ENCODE measurements around the gene RLN3.
A peak's percentile ranks its signal among the peaks of the same experiment; 100 is the strongest.

The RLN3 gene

GRCh38 chr19:14028901-14029300 lies 953 bp downstream of the RLN3 start:
- Histone ChIP-seq H2AFZ (ENCODE audit: low read length) (no peak overlapping the region), H3K9ac (ENCODE audit: low read depth, low read length, poor library complexity, severe bottlenecking) (no peak overlapping the region), H3K79me2 (ENCODE audit: insufficient read depth, low read length) (peaks cover 8% of the 10 kb centered on the region; the same call in 1 of the 2 replicates), H4K20me1 (ENCODE audit: insufficient read depth, low read length, poor library complexity, severe bottlenecking) (no peaks in the 10 kb centered on the region), H3K36me3 (ENCODE audit: insufficient read depth, low read length) (no peaks in the 10 kb centered on the region), H3K4me3 (ENCODE audit: low read length, poor library complexity, severe bottlenecking) (no peak overlapping the region), H3K4me1 (ENCODE audit: insufficient read depth, low read length, poor library complexity, severe bottlenecking) (peaks cover 5% of the 10 kb centered on the region), H3F3A (ENCODE audit: low read depth) (peaks cover 7% of the 10 kb centered on the region; the same call in 1 of the 2 replicates), H3K4me2 (ENCODE audit: low read depth, low read length, poor library complexity, severe bottlenecking) (no peak overlapping the region), H3K9me3 (ENCODE audit: insufficient read depth, low read depth, low read length) (no peaks in the 10 kb centered on the region), H3K9me2 (replicated peaks; ENCODE audit: low read depth, low read length) (no peaks in the 10 kb centered on the region), H3K27me3 (ENCODE audit: insufficient read depth, low read length, poor library complexity, severe bottlenecking) (no peaks in the 10 kb centered on the region)
- TF ChIP-seq CTCF (conservative IDR thresholded peaks at IDR 0.05; ENCODE audit: low read length), result no peak
- no peak for TF ChIP-seq EZH2phosphoT487 (IDR thresholded peaks at IDR 0.05; ENCODE audit: borderline replicate concordance)

- H3K4me2 ChIP-seq (ENCODE audit: low read depth, low read length, poor library complexity, severe bottlenecking), result peak overlapping the region; percentile 74
- peaks cover 5% of the 10 kb centered on the region for H3K4me1 ChIP-seq (ENCODE audit: insufficient read depth, low read length, poor library complexity, severe bottlenecking)
- TF ChIP-seq EZH2phosphoT487 (IDR thresholded peaks at IDR 0.05; ENCODE audit: borderline replicate concordance) (no peak), CTCF (conservative IDR thresholded peaks at IDR 0.05; ENCODE audit: low read length) (no peak)
- no peaks in the 10 kb centered on the region for H3K27me3 ChIP-seq (ENCODE audit: insufficient read depth, low read length, poor library complexity, severe bottlenecking)
- H3K9ac ChIP-seq (ENCODE audit: low read depth, low read length, poor library complexity, severe bottlenecking), result peak overlapping the region; percentile 78
- peak overlapping the region; percentile 76 for H3K4me3 ChIP-seq (ENCODE audit: low read length, poor library complexity, severe bottlenecking)
- peaks cover 7% of the 10 kb centered on the region; the same call in 1 of the 2 replicates for H3F3A ChIP-seq (ENCODE audit: low read depth)
- no peaks in the 10 kb centered on the region for H3K9me2 ChIP-seq (replicated peaks; ENCODE audit: low read depth, low read length)
- no peaks in the 10 kb centered on the region for H4K20me1 ChIP-seq (ENCODE audit: insufficient read depth, low read length, poor library complexity, severe bottlenecking)
- no peaks in the 10 kb centered on the region for H3K9me3 ChIP-seq (ENCODE audit: insufficient read depth, low read depth, low read length)
- H2AFZ ChIP-seq (ENCODE audit: low read length), result peak overlapping the region; percentile 93
- no peaks in the 10 kb centered on the region for H3K36me3 ChIP-seq (ENCODE audit: insufficient read depth, low read length)
- H3K79me2 ChIP-seq (ENCODE audit: insufficient read depth, low read length), result peaks cover 10% of the 10 kb centered on the region; the same call in 1 of the 2 replicates
These were observed 3.2 kb downstream of the RLN3 start for GRCh38 chr19:14030997-14031718.

- Histone ChIP-seq H3K27me3 (ENCODE audit: insufficient read depth, low read length, poor library complexity, severe bottlenecking) (no peaks in the 10 kb centered on the region), H3K4me1 (ENCODE audit: insufficient read depth, low read length, poor library complexity, severe bottlenecking) (peaks cover 5% of the 10 kb centered on the region), H4K20me1 (ENCODE audit: insufficient read depth, low read length, poor library complexity, severe bottlenecking) (no peaks in the 10 kb centered on the region), H3F3A (ENCODE audit: low read depth) (peaks cover 7% of the 10 kb centered on the region; the same call in 1 of the 2 replicates), H3K4me3 (ENCODE audit: low read length, poor library complexity, severe bottlenecking) (peak within 1 kb of the TSS; percentile 76), H3K36me3 (ENCODE audit: insufficient read depth, low read length) (no peaks in the 10 kb centered on the region), H3K9me3 (ENCODE audit: insufficient read depth, low read depth, low read length) (no peaks in the 10 kb centered on the region), H3K4me2 (ENCODE audit: low read depth, low read length, poor library complexity, severe bottlenecking) (peak within 1 kb of the TSS; percentile 74), H2AFZ (ENCODE audit: low read length) (peak within 1 kb of the TSS; percentile 93), H3K9me2 (replicated peaks; ENCODE audit: low read depth, low read length) (no peaks in the 10 kb centered on the region), H3K79me2 (ENCODE audit: insufficient read depth, low read length) (peaks cover 10% of the 10 kb centered on the region; the same call in 1 of the 2 replicates), H3K9ac (ENCODE audit: low read depth, low read length, poor library complexity, severe bottlenecking) (peak within 1 kb of the TSS; percentile 78)
- TF ChIP-seq CTCF (conservative IDR thresholded peaks at IDR 0.05; ENCODE audit: low read length) (peak; percentile 78), EZH2phosphoT487 (IDR thresholded peaks at IDR 0.05; ENCODE audit: borderline replicate concordance) (no peak)
These were observed 4.0 kb downstream of the RLN3 start, which contains the start of gene IL27RA for GRCh38 chr19:14031719-14032480. Gene IL27RA, plus strand, starts transcription at chr19:14031762. Its CDS starts 111 bp downstream, at chr19:14031873.

Measured in Loucy (cell line).